Fibroblast of the conjunctiva (primary cell): ENCODE results near the gene VAV2.

ENCODE experiments used
- DNase-seq: peaks from one replicate; pipeline ENCODE4 v3.0.0-alpha.2; 2010; ENCODE audit warnings: low read depth

Gene VAV2

DNA sequence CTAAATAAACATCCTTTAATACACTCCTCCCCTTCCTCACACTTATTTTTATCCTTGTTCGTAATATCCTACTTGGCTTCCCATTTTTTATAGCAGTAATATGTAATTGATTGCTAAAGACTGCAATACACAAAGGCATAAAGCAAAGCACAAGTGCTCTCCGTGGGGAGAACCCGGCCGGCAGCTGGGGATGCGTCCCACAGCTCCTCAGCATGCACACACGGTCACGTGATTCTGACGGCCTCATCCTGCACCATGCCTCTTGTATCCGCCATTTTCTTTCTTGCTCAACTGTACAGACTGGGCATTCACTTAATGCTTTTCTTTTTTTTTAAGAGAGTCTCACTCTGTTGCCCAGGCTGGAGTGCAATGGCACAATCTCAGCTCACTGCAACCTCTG is 36.0 kb upstream of the VAV2 start:
- no peak for DNase-seq

DNA sequence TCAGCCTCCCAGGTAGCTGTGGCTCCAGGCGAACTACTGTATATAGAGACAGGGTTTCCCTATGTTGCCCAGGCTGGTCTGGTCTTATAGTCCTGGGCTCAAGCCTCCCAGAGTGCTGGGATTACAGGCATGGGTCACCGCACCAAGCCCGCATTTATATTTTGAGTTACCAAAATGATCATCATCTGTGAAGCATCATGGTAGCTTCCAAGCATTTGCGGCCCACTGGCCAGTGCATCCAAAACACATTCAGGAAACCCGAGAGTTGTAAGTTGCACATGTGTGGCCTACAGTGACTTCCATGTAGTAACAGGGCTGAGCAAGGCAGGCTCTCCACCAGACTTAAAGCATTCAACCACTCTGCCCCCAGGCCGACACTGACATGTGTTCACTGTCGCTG is 35.4 kb upstream of the VAV2 start:
- no peak for DNase-seq

DNA sequence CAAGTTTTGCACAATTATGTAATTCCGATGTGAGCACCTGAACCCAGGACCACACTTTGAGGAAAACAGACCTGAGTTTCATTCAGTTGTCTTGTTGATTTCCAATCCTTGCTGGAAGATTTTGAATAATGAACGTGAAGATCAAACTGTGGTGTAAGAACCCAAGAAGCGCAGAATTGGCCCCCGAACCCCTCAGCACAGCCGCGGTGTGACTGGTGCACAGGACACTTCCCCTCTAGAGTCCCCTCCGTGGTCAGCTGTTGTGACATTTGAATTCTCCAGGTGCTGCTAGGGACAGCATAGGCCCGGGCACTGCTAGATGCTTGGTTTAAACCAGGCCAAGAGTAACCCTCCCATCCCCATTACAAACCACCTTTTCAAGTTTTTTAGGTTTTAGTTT is 34.9 kb upstream of the VAV2 start:
- DNase-seq: no peak

DNA sequence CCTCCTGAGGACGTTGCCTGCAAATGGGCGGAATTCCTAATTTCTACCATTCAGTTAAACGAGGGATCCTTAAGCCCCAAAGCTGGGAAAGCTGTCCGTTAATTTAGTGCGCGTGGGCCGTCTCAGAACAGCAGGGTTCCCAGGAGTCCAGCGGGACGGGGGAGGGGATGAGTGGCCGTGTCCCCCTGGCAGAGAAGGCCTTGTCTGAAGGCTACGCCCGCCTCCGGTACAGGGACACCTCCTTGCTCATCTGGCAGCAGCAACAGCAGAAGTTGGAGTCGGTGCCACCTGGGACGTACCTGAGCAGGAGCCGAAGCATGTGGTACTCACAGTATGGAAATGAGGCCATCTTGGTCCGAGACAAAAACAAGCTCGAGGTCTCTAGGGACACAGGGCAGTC is 34.5 kb upstream of the VAV2 start:
- no peak for DNase-seq

DNA sequence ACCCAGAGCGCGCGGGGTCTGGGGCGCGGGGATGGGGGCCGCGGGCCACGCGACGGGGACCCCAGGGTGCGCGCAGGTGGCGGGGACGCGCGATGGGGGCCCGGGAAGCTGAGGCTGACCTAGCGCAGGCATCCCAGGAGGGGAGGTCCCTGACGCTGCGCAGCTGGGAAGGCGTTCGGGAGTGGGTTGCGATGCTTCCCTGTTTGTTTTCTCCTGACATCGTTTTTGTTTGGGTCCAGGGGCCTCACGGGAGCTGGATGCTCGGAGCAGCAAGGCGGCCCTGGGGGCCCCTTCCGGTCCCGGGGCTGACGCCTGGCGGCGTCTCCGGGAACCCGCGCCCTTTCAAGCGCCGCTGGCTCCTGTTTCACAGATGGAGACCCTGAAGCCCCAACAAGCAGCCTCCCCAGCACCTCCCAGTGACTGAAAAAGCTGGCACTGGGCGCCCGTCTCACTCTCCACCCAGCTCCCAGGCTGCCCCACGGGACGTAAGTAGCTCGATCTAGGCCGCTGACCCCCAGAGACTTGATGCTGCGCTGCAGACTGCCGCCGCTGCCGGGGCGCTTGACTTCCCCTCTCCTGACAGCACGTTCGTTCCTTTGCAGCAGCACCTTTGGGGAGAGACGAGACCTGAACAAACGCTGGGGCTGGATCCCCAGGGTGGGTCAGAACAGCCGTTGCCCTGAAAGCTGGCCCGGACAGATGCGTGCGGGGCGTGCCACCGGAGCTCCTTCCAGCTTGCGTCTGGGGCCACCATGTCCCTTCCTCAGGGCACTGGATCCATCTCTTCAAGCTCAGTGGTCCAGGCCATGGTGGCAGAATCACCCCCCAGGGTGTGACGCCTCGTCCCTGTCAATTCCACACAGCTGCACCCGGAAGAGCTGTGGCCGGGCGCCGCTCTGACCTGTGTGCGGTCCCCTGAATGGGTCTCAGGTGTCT is 33.8 kb upstream of the VAV2 start:
- peak; percentile 8 for DNase-seq

DNA sequence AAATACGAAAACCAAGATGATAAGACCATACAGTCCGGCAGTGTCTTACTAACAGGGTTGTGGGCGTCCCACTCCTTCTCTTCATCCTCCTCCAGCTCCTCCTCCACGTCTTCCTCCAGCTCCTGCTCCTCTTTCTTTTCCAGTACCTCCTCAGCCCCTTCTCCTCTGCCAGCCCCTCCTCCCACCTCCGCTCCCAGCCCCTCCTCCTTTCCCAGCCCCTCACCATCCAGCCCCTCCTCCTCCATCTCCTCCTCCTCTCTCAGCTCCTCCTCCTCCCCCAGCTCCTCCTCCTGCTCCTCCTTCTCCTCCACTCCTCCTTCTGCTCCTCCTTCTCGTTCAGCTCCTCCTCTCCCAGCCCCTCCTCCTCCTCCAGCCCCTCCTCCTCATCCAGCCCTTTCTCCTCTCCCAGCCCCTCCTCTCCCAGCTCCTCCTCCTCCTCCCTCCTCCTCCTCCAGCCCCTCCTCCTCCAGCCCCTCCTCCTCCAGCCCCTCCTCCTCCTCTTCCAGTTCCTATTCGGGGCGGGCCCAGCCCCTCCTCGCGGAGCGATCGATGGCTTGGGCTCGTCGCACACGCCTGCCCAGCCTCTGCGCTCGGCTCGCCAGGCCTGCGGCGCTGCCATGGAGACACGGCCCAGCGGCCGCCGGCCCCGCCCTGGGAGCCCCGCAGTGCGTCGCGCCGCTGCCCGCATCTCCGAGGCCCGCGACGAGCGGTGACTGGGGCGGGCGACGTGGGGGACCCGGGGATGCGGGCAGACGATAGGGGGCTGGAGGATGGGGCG is 32.9 kb upstream of the VAV2 start, which contains the start of gene BRD3OS:
Gene BRD3OS, plus strand, starts transcription at position 654 of the 778 bp plus-strand sequence. CDS start 1,267 bp downstream, outside the sequence.
- DNase-seq: peak; percentile 100

DNA sequence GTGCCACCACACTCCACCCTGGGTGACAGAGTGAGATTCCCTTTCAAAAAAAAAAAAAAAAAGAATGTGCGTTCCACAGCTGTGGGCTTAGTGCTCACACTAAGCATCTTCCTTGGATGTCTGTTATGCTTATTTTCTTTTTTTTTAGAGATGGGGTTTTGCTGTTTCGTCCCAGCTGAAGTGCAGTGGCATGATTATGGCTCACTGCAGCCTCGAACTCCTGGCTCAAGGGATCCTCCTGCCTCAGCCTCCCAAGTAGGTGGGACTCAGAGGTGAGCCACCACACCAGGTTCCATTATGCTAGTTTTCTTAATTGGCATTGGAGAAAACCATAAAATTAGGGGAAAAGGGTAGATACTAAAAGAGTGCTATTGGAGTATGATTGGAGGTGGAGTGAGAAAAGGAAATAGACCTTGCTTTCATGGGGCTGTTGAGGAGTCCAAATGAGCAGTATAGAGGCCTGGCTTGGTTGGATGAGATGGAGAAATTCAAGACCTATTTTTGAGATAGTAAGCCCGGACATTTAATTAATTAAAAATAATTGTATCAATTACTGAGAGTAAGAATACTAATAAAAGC is 32.2 kb upstream of the VAV2 start:
- no peak for DNase-seq

DNA sequence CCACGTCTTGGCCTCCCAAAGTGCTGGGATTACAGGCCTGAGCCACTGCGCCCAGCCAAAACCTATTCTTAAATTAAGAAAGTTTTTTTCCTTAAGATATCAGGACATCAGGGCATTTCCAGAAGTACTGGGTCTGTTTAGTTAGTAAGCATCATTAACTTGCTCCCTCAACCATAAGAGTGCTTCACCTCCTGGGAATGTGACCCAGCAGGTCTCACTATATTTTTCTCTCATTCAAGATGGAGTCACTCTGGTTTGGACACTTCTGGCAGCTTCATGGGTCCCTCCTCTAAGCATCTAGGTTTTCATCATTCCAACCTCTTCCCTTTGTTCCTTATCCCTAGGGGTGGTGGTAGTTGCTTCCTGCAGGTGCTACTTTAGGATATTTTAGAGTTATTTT is 22.8 kb upstream of the VAV2 start:
- DNase-seq: no peak

DNA sequence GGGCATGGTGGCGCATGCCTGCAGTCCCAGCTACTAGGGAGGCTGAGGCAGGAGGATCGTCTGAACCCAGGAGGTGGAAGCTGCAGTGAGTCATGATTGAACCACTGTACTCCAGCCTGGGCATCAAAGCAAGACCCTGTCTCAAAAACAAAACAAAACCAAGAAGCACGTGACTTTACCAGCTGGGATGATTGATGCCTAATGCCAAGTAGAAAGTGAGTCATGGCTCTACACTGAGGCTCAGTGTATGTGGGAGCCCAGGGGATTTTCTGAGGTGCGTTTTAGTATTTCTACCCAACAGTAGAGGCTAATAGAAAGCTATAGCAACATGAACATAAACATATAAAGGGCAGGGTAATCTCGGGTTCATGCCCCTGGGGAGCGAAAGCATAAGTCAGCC is 19.3 kb upstream of the VAV2 start:
- DNase-seq: no peak

DNA sequence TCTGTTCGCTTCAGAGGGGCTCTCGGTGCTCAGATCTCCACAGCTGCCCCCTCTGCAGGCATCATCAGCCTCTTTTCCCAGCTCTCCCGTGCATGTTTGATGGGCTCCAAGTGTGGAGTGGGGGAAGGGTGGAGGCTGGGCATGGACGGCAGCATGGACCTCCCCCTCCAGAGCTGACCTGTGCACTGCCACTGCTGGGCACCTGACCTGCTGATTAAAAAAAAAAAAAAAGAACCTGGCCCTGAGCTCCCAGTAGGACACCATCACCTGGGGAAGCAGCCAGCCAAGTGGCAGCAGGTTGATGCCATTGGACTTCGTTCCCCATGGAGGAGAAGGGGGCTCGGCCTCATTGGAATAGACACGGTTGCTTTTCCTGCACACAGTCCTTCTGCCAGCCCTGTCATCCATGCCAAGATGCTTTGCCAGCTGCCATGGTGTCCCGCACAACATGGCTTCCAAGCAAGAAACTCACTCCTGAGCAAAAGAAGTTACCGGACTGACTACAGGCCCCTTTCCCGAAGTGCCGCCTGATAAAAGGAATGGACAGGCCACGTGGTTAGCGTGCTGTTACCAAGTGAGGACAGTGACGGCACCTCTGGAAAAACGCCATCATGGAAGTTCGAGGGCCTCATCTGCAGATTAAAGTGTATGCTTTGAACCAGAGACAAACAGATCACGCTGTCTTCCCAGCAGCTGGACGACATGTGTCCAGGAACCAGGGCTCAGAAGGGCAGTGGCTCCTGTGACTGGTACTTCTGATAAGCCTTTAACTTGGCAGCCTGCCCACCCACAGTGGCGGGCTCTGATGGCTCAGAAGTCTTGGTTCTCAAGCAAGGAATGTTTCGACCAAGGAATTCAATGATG is 18.4 kb upstream of the VAV2 start:
- no peak for DNase-seq

DNA sequence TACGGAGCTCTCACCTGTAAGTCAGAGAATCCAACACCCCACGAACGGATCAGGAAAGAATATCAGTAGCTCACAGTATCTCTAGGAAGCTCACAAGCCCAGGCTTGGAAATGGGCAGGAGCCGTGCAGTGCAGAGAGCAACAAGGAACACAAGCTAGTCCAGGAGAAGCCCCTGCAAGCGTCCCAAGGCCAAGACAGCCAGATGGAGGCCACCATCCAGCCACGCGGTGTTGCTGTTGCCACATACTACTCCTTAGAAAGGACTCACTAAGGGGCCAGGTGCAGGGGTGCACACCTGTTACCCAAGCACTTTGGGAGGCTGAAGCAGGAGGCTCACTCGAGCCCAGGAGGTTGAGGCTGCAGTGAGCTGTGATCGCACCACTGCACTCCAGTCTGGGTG is 15.4 kb upstream of the VAV2 start:
- DNase-seq: no peak

DNA sequence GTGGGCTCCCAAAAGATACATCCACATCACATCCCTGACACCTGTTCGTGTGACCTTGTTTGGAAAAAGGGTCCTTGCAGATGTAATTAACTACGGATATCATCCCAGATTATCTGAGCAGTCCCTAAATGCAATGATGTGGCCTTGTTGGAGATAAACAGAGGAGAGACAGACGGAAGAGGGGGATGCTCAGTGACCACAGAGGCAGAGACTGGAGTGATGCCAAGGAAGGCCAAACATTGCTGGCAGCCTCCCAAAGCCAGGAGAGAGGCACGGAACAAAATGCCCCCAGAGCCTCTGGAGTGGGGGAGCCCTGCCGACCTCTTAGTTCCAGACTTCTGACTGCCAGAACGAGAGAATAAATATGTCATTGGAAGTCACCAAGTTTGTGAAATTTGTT is 15.0 kb upstream of the VAV2 start:
- no peak for DNase-seq

DNA sequence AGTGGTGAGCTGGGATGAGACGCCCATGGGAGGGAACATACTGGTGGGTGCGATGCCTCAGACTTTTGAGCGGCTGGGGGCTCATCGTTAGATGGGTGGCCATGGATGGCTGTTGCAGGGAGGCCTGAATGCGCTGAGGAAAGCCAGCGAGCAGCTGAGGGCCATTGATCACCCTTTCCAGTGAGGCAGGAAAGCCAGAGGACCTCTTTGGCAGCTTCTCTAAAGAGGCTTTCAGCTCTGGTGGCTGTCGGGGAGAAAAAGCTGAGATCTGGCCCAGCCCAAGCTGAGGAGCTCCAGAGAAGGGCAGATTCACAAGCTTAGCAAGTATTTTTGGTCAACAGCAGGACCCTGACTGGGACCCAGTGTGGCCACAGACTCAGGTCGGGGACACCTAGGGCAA is 13.3 kb upstream of the VAV2 start:
- no peak for DNase-seq

DNA sequence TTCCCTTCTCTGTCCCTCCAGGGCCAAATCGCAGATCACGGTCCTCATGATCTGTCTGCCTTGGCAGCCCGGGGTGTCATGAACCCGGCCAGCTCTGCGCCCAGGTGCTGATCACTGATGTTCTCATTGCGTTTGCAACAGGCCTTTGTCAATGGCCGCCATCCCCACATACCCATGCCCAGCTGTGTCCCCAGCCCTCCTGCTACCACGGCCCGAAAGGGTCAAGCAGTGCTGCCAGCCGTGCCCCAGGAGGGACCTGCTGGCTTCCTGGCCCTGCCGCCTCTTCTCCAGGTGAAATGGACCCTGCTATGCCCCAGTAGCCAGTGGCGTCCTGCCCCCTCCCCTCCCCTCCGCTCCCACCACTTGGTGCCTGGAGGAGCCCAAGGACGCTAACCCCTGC is 12.8 kb upstream of the VAV2 start:
- no peak for DNase-seq

DNA sequence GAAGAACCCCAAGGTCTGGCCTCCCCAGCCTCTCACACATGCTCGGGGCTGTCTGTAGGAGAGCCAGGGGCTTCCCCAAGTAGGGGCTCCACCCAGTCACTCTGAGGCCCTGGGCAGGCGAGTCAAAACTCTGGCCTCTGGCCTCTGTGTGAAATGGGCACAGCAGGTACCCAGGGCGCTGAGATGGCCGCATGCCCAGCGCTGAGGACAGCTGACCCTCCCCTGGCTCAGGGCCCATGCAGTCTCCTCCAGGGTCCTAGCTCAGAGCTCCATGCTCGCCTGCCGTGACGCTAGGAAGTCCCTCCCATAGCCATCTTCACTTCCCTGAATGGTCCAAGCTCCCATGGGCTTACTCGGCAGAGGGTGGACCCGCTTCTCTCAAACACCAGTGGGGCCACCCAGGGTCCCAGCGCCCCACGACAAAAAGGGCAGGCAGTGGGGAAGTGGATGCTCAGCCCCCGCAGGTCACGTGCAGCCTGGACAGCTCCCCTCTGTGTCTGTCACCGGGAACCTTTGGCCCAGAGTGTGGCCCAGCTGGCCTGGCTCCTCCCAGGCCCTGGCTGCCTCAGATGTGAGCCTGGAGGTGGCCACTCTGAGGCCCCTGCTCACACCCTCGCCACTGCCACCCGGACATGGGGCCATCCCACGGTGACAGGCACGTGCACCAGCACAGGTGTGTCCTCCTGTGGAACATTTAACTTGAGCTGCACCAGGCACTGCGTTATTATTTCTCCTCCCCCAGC is 12.2 kb upstream of the VAV2 start:
- DNase-seq: no peak

DNA sequence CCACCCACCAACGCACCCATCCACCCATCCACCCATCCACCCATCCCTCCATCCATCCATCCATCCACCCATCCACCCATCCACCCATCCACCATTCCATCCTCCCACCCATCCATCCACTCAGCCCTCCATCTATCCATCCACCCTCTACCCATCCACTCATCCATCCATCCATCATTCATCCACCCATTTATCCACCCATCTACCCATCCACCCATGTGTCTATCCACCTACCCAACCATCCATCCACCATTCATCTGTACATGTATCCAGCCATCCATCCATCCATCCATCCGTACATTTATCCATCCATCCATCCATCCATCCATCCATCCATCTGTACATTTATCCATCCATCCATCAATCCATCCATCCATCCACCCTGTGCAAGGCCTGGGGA is 11.1 kb upstream of the VAV2 start:
- DNase-seq: no peak

DNA sequence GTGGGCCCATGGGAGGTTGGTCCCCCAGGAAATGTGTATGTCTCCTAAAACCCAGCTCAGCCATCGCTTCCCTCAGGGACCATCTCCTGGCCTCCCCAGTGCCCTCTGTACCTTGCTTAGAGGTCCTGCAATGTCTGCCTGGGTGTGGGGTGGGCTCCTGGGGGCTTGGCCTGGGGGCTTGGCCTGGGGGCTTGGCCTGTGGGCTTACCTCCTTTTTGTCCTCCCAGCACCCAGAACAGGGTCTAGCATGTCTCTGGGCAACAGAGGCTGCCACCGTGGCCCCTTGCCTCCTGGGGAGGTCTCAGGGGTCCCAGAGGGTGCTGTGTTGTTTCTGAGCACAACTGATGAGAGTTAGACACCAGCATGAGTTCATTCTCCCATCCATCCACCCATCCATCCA is 10.7 kb upstream of the VAV2 start:
- no peak for DNase-seq

DNA sequence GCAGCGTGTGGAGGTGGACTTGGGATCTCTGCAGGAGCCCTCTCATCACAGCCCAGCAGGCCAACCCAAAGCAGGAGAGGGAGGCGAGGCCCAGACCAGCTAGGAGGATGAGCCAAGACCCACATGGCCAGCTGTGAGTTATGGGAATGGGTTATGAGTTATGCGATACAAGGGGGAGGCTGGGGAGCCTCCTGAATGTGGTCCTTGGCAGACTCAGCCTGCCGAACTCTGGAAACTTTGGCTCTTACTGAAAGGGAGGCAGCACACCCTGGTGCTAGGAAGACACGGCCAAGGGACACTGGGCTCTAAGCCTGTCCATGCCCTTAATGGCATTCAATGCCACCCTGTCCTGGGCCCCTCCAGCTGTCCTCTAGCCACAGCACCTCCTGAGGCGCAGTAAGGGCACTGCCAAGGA is 7.7 kb upstream of the VAV2 start:
- DNase-seq: no peak

DNA sequence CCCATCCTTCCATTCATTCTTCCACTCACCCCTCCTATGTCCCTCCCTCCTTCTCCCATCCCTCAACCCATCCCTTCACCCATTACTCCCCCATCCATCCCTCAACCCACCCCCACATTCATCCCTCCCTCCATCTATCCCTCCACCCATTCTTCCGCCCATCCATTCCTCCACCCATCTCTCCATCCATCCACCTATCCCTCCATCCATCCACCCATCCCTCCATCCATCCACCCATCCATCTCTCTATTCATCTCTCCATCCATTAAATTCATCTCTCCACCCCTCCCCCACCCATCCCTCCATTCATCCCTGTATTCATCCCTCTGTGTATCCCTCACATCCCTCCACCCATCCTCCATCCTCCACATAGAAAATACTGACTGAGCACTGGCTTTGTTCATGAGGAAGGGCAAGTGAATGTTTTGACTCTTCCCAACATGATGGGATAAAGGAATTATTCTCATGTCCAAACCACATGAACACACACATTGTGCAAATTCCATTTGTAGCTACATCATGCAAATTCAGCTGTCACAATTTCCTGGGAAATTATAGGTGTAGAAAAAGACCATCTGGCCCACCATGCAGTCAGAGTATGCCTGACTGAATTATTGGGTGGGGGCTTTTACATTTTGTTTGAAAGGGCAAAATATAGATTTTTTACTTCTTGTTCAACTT is 6.9 kb upstream of the VAV2 start:
- DNase-seq: no peak

DNA sequence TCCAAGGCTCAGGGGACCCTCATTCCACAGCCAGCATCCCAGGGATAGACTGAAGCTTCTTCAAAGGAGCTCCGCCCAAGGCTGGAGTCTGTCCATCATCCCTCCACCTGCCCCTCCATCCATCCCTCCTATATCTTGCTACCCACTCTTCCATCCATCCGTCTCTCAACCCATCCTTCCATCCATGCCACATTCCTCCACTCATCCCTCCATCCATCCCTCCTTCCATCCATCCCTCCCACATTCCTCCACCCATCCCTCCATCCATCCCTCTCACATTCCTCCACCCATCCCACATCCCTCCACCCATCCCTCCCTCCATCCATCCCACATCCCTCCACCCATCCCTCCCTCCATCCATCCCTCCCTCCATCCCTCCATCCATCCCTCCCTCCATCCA is 5.5 kb upstream of the VAV2 start:
- DNase-seq: no peak
